ENCODE data around the gene ACVR2B.

ACVR2B gene

GRCh38 chr3:38458796-38459498, 5.3 kb downstream of the ACVR2B start:
- no peak for DNase-seq

- no peak for DNase-seq
Measured at GRCh38 chr3:38459499-38460048, 5.9 kb downstream of the ACVR2B start.

GRCh38 chr3:38460377-38461270, 6.9 kb downstream of the ACVR2B start:
- no peak for DNase-seq

GRCh38 chr3:38465588-38466154, 12.0 kb downstream of the ACVR2B start:
- DNase-seq: no peak

GRCh38 chr3:38468765-38469164, 15.1 kb downstream of the ACVR2B start:
- no peak for DNase-seq

- no peak for DNase-seq
Measured at GRCh38 chr3:38469852-38470251, 16.2 kb downstream of the ACVR2B start.

- no peak for DNase-seq
Measured at GRCh38 chr3:38471260-38471857, 17.7 kb downstream of the ACVR2B start.

GRCh38 chr3:38472342-38472741, 18.7 kb downstream of the ACVR2B start:
- no peak for DNase-seq

- no peak for DNase-seq
Measured at GRCh38 chr3:38473229-38473628, 19.5 kb downstream of the ACVR2B start.

GRCh38 chr3:38474928-38475605, 21.4 kb downstream of the ACVR2B start:
- no peak for DNase-seq

GRCh38 chr3:38475716-38476115, 22.0 kb downstream of the ACVR2B start:
- DNase-seq: no peak

- DNase-seq: no peak
Measured at GRCh38 chr3:38476157-38476756, 22.6 kb downstream of the ACVR2B start.

- DNase-seq: no peak
Measured at GRCh38 chr3:38477057-38477820, 23.5 kb downstream of the ACVR2B start.

- DNase-seq: no peak
Measured at GRCh38 chr3:38477839-38478450, 24.3 kb downstream of the ACVR2B start.

GRCh38 chr3:38478901-38479300, 25.2 kb downstream of the ACVR2B start:
- no peak for DNase-seq

- peak; percentile 54 for DNase-seq
Measured at GRCh38 chr3:38479431-38480092, 25.9 kb downstream of the ACVR2B start.

GRCh38 chr3:38480093-38480445, 26.4 kb downstream of the ACVR2B start:
- DNase-seq: no peak

GRCh38 chr3:38480930-38481329, 27.2 kb downstream of the ACVR2B start:
- no peak for DNase-seq

GRCh38 chr3:38482951-38483350, 29.3 kb downstream of the ACVR2B start:
- DNase-seq: no peak

GRCh38 chr3:38487323-38487722, 33.6 kb downstream of the ACVR2B start:
- no peak for DNase-seq
